Neural progenitor cell (in vitro differentiated cells): ENCODE results near the gene CDH23. TPM values are rescaled to one million over a fixed set of nuclear protein-coding genes. Genes with fewer than 3 reads are reported as not detected.

Experiments
- DNase-seq: peaks from one replicate; pipeline ENCODE4 v3.0.0-alpha.2; 2016; ENCODE audit warnings: low spot score
- H2AFZ ChIP-seq: fragments of 200-600 bp; sonication (generic); replicated peaks from 2 replicates; pipeline ENCODE4 v1.6.1; 2016; ENCODE audit warnings: antibody characterized with exemption
- H3F3A ChIP-seq: fragments of 200-600 bp; sonication (generic); 2 replicates; pipeline ENCODE4 v1.6.1; 2016; ENCODE audit warnings: antibody characterized with exemption, low read depth
- H3K27ac ChIP-seq: fragments of 200-600 bp; sonication (generic); 2 replicates; pipeline ENCODE4 v1.5.1; 2016; ENCODE audit warnings: mild to moderate bottlenecking
- H3K27me3 ChIP-seq: fragments of 200-600 bp; sonication (generic); 2 replicates; pipeline ENCODE4 v1.6.1; 2016; ENCODE audit warnings: mild to moderate bottlenecking, moderate library complexity
- H3K36me3 ChIP-seq: fragments of 200-600 bp; sonication (generic); 2 replicates; pipeline ENCODE4 v1.5.1; 2016
- H3K4me1 ChIP-seq: fragments of 200-600 bp; sonication (generic); 2 replicates; pipeline ENCODE4 v1.6.1; 2016; ENCODE audit warnings: mixed run types
- H3K4me2 ChIP-seq: fragments of 200-600 bp; sonication (generic); 2 replicates; pipeline ENCODE4 v1.6.1; 2016
- H3K4me3 ChIP-seq: fragments of 200-600 bp; sonication (generic); 2 replicates; pipeline ENCODE4 v1.5.1; 2016
- H3K79me2 ChIP-seq: fragments of 200-600 bp; sonication (generic); 2 replicates; pipeline ENCODE4 v1.6.1; 2016; ENCODE audit warnings: low read depth
- H3K9ac ChIP-seq: fragments of 200-600 bp; sonication (generic); 2 replicates; pipeline ENCODE4 v1.6.1; 2016
- H3K9me3 ChIP-seq: fragments of 200-600 bp; sonication (generic); 2 replicates; pipeline ENCODE4 v1.5.1; 2016; ENCODE audit warnings: low read depth
- H4K20me1 ChIP-seq: fragments of 200-600 bp; sonication (generic); 2 replicates; pipeline ENCODE4 v1.6.1; 2016; ENCODE audit warnings: low read depth
- H3K27ac Mint-ChIP-seq: 3 replicates; pipeline ENCODE4 v1.8.0; 2021; ENCODE audit warnings: mixed read lengths
- H3K27me3 Mint-ChIP-seq: 2 replicates; pipeline ENCODE4 v1.8.0; 2022; ENCODE audit warnings: low read depth, mild to moderate bottlenecking, inconsistent platforms, moderate library complexity, mixed read lengths; ENCODE audit not compliant: insufficient read depth
- H3K36me3 Mint-ChIP-seq: 3 replicates; pipeline ENCODE4 v1.8.0; 2021; ENCODE audit warnings: mixed read lengths
- H3K4me1 Mint-ChIP-seq: 3 replicates; pipeline ENCODE4 v1.8.0; 2021; ENCODE audit warnings: mixed read lengths
- H3K4me3 Mint-ChIP-seq: 3 replicates; pipeline ENCODE4 v1.8.0; 2021; ENCODE audit warnings: mild to moderate bottlenecking, moderate library complexity, mixed read lengths
- H3K9me3 Mint-ChIP-seq: 3 replicates; pipeline ENCODE4 v1.8.0; 2020; ENCODE audit warnings: mixed read lengths
- CTCF ChIP-seq: fragments of 200-600 bp; sonication (generic); IDR thresholded peaks from 2 replicates; pipeline ENCODE4 v1.5.1; 2017; ENCODE audit warnings: antibody characterized with exemption, mild to moderate bottlenecking
- EZH2 ChIP-seq: fragments of 200-600 bp; sonication (generic); IDR thresholded peaks from 2 replicates; pipeline ENCODE4 v1.6.1; 2017; ENCODE audit warnings: antibody characterized with exemption, mild to moderate bottlenecking, moderate library complexity
- EZH2phosphoT487 ChIP-seq: fragments of 200-600 bp; sonication (generic); IDR thresholded peaks from 2 replicates; pipeline ENCODE4 v1.6.1; 2017; ENCODE audit warnings: antibody characterized with exemption
- total RNA-seq: library from RNA; depleted of rRNA; stranded (reverse); fragments of >200 nt; gene quantifications from 2 replicates; pipeline ENCODE4 v1.2.3, GENCODE V29; 2015; ENCODE audit warnings: low replicate concordance

CDH23 gene
- total RNA-seq, 1 donor from 2014 or later = 5.9 TPM

GRCh38 chr10:71381611-71382010 lies 15.1 kb upstream of the CDH23 start:
- H3K79me2 ChIP-seq = no peaks in the 10 kb centered on the region
- peaks cover 20% of the 10 kb centered on the region for H3K27me3 Mint-ChIP-seq
- no peaks in the 10 kb centered on the region for H3K9me3 ChIP-seq

GRCh38 chr10:71382028-71382427 lies 14.7 kb upstream of the CDH23 start:
- H3K27ac Mint-ChIP-seq = no peak overlapping the region
- Histone ChIP-seq H3K79me2 (no peaks in the 10 kb centered on the region), H3K9ac (no peak overlapping the region), H3K4me3 (no peak overlapping the region), H3K9me3 (no peaks in the 10 kb centered on the region), H3K36me3 (no peaks in the 10 kb centered on the region), H3K4me2 (peak overlapping the region; percentile 41), H3F3A (peaks cover 19% of the 10 kb centered on the region), H3K27me3 (no peaks in the 10 kb centered on the region), H4K20me1 (no peaks in the 10 kb centered on the region), H3K27ac (no peak overlapping the region), H2AFZ (no peak overlapping the region), H3K4me1 (peaks cover 31% of the 10 kb centered on the region)
- TF ChIP-seq CTCF (no peak), EZH2phosphoT487 (no peak), EZH2 (no peak)
- H3K36me3 Mint-ChIP-seq = no peaks in the 10 kb centered on the region
- H3K4me1 Mint-ChIP-seq = peaks cover 21% of the 10 kb centered on the region
- DNase-seq = no peak
- H3K27me3 Mint-ChIP-seq = peaks cover 20% of the 10 kb centered on the region
- H3K4me3 Mint-ChIP-seq = no peak overlapping the region
- H3K9me3 Mint-ChIP-seq = no peaks in the 10 kb centered on the region

More at GRCh38 chr10:71381611-71382010, 15.1 kb upstream of the CDH23 start:
- Histone ChIP-seq H2AFZ (no peak overlapping the region), H4K20me1 (no peaks in the 10 kb centered on the region), H3F3A (peaks cover 21% of the 10 kb centered on the region), H3K9ac (no peak overlapping the region), H3K27me3 (no peaks in the 10 kb centered on the region), H3K4me1 (peaks cover 31% of the 10 kb centered on the region), H3K27ac (no peak overlapping the region), H3K36me3 (no peaks in the 10 kb centered on the region), H3K4me3 (no peak overlapping the region), H3K4me2 (peak overlapping the region; percentile 41)
- Mint-ChIP-seq H3K4me3 (no peak overlapping the region), H3K9me3 (no peaks in the 10 kb centered on the region), H3K27ac (no peak overlapping the region), H3K36me3 (no peaks in the 10 kb centered on the region), H3K4me1 (peaks cover 21% of the 10 kb centered on the region)
- TF ChIP-seq EZH2 (no peak), EZH2phosphoT487 (no peak), CTCF (no peak)
- peak; percentile 53 for DNase-seq

GRCh38 chr10:71382757-71383156 lies 14.0 kb upstream of the CDH23 start:
- Mint-ChIP-seq H3K4me1 (peaks cover 17% of the 10 kb centered on the region), H3K36me3 (no peaks in the 10 kb centered on the region), H3K27ac (no peak overlapping the region), H3K4me3 (no peak overlapping the region), H3K27me3 (peaks cover 19% of the 10 kb centered on the region), H3K9me3 (no peaks in the 10 kb centered on the region)
- Histone ChIP-seq H3K27me3 (no peaks in the 10 kb centered on the region), H3K79me2 (no peaks in the 10 kb centered on the region), H3K27ac (no peak overlapping the region), H3K4me3 (no peak overlapping the region), H3F3A (peaks cover 18% of the 10 kb centered on the region), H3K9me3 (no peaks in the 10 kb centered on the region), H3K36me3 (no peaks in the 10 kb centered on the region), H2AFZ (no peak overlapping the region), H4K20me1 (no peaks in the 10 kb centered on the region), H3K4me1 (peaks cover 31% of the 10 kb centered on the region), H3K9ac (no peak overlapping the region), H3K4me2 (no peak overlapping the region)
- no peak for TF ChIP-seq EZH2phosphoT487
- no peak for TF ChIP-seq CTCF
- TF ChIP-seq EZH2 = no peak
- no peak for DNase-seq
